IMR-90 (cell line): ENCODE results near the gene SLC35F6.

Experiments
- BHLHE40 ChIP-seq: fragments of 150-350 bp; IDR thresholded peaks from 2 replicates; pipeline ENCODE4 v1.6.1; 2016; ENCODE audit warnings: mild to moderate bottlenecking, low read depth, low read length
- CEBPB ChIP-seq: IDR thresholded peaks from 2 replicates; pipeline ENCODE4 v1.6.1; 2012; ENCODE audit warnings: low read depth, low read length, improper control_type of control experiment
- MXI1 ChIP-seq: IDR thresholded peaks from 2 replicates; pipeline ENCODE4 v1.6.1; 2012; ENCODE audit warnings: low read depth, mild to moderate bottlenecking, low read length, moderate library complexity, borderline replicate concordance
- NFE2L2 ChIP-seq: fragments of 150-350 bp; IDR thresholded peaks from 2 replicates; pipeline ENCODE4 v1.6.1; 2016; ENCODE audit warnings: low read depth, mild to moderate bottlenecking, low read length
- POLR2A ChIP-seq: IDR thresholded peaks from 2 replicates; pipeline ENCODE4 v1.6.1; 2012; ENCODE audit warnings: mild to moderate bottlenecking, low read depth, low read length
- RAD21 ChIP-seq: IDR thresholded peaks from 2 replicates; pipeline ENCODE4 v1.6.1; 2012; ENCODE audit warnings: low read length, improper control_type of control experiment
- RCOR1 ChIP-seq: IDR thresholded peaks from 2 replicates; pipeline ENCODE4 v1.6.1; 2012; ENCODE audit warnings: mild to moderate bottlenecking, low read length, improper control_type of control experiment; ENCODE audit not compliant: insufficient replicate concordance
- RFX5 ChIP-seq: IDR thresholded peaks from 2 replicates; pipeline ENCODE4 v1.8.0; 2012; ENCODE audit warnings: low read depth, mild to moderate bottlenecking, low read length, moderate library complexity
- SMC3 ChIP-seq: fragments of 150-350 bp; IDR thresholded peaks from 2 replicates; pipeline ENCODE4 v1.6.1; 2016; ENCODE audit warnings: low read depth, mild to moderate bottlenecking, antibody characterized with exemption, low read length, moderate library complexity
- TF ChIP-seq, protein P1 (sequence below): conservative IDR thresholded peaks from 2 replicates; pipeline ENCODE4 v1.5.1; 2012; ENCODE audit warnings: mild to moderate bottlenecking, low read depth, low read length, improper control_type of control experiment
- TF ChIP-seq, protein P2 (sequence below): fragments of 150-350 bp; IDR thresholded peaks from 2 replicates; pipeline ENCODE4 v1.6.1; 2016; ENCODE audit warnings: low read depth, mild to moderate bottlenecking, low read length, moderate library complexity, borderline replicate concordance
- TF ChIP-seq, protein P3 (sequence below): fragments of 150-350 bp; IDR thresholded peaks from 2 replicates; pipeline ENCODE4 v1.6.1; 2017; ENCODE audit warnings: mild to moderate bottlenecking, antibody characterized with exemption, low read length, low read depth

DNA sequence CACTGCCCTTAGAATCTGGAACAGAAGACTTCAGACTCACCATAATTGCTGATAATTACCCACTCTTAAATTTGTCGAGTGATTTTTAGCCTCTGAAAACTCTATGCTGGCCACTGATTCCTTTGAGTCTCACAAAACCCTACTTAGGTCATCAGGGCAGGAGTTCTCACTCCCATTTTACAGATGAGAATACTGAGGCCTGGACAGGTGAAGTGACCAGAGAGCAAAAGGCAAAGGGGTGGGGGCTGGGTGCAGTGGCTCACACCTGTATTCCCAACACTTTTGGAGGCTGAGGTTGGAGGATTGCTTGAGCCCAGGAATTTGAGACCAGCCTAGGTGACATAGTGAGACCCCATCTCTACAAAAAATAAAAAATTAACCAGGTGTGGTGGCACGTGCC, 34.8 kb upstream of the SLC35F6 start:
- TF ChIP-seq, protein P1, sequence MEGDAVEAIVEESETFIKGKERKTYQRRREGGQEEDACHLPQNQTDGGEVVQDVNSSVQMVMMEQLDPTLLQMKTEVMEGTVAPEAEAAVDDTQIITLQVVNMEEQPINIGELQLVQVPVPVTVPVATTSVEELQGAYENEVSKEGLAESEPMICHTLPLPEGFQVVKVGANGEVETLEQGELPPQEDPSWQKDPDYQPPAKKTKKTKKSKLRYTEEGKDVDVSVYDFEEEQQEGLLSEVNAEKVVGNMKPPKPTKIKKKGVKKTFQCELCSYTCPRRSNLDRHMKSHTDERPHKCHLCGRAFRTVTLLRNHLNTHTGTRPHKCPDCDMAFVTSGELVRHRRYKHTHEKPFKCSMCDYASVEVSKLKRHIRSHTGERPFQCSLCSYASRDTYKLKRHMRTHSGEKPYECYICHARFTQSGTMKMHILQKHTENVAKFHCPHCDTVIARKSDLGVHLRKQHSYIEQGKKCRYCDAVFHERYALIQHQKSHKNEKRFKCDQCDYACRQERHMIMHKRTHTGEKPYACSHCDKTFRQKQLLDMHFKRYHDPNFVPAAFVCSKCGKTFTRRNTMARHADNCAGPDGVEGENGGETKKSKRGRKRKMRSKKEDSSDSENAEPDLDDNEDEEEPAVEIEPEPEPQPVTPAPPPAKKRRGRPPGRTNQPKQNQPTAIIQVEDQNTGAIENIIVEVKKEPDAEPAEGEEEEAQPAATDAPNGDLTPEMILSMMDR: no peak
- TF ChIP-seq BHLHE40 (no peak), POLR2A (no peak), MXI1 (no peak), CEBPB (no peak), RAD21 (no peak), SMC3 (no peak), NFE2L2 (no peak), RFX5 (no peak), RCOR1 (no peak)
- TF ChIP-seq, protein P2, sequence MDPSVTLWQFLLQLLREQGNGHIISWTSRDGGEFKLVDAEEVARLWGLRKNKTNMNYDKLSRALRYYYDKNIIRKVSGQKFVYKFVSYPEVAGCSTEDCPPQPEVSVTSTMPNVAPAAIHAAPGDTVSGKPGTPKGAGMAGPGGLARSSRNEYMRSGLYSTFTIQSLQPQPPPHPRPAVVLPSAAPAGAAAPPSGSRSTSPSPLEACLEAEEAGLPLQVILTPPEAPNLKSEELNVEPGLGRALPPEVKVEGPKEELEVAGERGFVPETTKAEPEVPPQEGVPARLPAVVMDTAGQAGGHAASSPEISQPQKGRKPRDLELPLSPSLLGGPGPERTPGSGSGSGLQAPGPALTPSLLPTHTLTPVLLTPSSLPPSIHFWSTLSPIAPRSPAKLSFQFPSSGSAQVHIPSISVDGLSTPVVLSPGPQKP: no peak
- TF ChIP-seq, protein P3, sequence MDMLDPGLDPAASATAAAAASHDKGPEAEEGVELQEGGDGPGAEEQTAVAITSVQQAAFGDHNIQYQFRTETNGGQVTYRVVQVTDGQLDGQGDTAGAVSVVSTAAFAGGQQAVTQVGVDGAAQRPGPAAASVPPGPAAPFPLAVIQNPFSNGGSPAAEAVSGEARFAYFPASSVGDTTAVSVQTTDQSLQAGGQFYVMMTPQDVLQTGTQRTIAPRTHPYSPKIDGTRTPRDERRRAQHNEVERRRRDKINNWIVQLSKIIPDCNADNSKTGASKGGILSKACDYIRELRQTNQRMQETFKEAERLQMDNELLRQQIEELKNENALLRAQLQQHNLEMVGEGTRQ: no peak
